ENCODE data around the gene PRAME.
"Not testable (repeated sequence)": the region's sequence is repeated elsewhere in the genome, so short reads cannot be mapped to it uniquely, and the experiment has no call there.

The PRAME gene, protein sequence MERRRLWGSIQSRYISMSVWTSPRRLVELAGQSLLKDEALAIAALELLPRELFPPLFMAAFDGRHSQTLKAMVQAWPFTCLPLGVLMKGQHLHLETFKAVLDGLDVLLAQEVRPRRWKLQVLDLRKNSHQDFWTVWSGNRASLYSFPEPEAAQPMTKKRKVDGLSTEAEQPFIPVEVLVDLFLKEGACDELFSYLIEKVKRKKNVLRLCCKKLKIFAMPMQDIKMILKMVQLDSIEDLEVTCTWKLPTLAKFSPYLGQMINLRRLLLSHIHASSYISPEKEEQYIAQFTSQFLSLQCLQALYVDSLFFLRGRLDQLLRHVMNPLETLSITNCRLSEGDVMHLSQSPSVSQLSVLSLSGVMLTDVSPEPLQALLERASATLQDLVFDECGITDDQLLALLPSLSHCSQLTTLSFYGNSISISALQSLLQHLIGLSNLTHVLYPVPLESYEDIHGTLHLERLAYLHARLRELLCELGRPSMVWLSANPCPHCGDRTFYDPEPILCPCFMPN

DNA sequence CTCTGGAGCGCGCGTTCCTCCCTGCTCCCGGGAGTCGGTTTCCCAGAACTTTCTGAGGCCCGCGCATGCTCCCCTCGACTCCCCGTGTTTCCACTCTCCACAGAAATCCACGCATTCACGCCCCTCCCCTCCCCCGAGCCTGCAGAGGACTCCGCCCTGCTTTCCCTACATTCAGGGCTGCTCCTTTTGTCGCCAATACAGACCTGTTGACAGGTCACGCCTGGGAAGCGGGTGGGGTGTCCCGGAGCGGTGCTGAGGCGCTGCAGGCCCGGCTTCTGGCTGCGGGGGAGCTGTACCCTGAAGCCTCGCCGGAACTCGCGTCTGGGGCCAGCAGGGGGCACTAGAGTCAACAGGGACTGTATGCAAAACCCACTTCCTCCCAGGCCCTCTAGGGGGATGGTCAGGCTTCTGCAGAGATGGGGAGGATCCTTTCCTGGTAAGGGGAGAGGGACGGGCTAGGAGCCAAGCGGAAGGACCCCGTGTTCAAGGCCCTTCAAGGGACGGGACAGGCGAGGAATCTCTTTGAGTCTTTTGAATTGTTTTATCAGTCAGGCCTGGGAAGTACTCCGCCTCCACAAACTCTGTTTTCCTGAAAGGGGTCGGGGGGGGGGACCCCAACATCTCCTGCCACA lies at the start of gene PRAME:
PRAME (minus strand) TSS at position 294 of the 632 bp plus-strand sequence. CDS start 2,433 bp downstream, outside the sequence.
- peak; percentile 93 for DNase-seq

DNA sequence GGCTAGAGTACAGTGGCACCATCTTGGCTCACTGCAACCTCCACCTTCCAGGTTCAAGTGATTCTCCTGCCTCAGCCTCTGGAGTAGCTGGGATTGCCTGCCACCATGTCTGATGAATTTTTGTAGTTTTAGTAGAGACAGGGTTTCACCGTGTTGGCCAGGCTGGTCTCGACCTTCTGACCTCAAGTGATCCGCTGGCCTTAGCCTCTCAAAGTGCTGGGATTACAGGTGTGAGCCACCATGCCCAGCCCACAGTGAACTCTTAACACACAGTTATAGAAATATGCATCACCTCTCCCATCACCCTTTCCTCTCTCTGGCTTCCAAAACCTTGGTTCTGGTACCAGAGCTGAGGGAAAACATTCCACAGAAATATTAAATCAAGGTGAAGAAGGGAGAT lies 49.0 kb upstream of the PRAME start:
- not testable (repeated sequence) for DNase-seq

GRCh38 chr22:22605074-22605404 lies 46.0 kb upstream of the PRAME start:
- DNase-seq = no peak

GRCh38 chr22:22604326-22605073 lies 45.4 kb upstream of the PRAME start:
- no peak for DNase-seq

DNA sequence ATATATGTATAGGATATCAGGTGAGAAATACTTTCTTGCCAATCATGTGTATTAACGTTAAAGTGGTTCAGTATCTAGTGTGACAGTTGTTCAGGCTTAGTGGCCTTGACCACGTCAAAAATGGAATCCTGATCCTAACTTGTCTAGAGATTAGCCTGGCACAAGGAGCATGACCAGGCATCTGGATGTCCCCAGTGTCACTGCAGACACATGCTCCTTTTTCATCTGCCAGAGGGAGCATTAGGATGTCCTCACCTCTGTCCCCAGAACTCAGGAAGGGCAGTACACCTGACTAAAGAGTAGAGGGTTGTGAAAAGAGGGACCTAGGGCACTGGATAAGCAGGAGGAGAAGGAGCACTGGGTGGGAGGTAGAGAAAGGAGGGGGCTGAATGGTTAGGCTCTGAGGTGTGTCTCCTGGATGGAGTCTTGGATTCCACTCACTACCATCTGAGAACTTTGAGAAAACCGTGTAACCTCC lies 44.4 kb upstream of the PRAME start:
- no peak for DNase-seq

DNA sequence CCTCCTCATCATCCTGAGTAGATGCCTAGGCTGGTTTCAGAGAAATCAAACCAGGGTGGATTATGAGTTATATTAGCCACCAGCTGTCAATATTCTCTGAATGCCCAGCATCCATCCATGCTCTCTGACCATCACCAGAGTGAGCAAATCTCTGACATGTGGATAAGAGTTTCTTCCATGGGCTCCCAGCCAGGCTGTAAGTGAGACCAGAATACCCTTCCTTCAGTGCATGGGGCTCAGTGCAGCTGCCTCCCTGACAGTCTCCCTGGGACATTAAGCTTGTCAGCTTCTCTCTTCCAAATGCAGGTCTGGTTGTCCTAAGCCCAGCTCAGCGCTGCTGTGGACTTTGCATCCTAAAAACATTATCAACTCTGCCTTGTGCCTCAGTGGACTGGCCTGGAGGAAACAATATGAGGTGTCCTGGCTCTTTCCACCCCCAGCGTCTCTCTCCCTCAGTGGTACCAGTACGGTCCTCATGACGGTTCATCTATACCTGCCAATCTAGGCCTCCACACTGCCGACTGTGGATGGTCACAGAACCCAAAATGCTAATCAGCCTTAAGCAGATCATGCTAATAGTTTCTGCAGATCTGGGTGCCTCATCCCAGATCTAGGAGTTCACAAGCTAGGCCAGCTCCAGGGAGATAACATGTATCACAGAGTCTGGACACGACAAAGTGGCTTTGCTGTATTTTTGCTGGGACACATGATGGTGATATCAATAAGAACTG lies 41.6 kb upstream of the PRAME start:
- no peak for DNase-seq

DNA sequence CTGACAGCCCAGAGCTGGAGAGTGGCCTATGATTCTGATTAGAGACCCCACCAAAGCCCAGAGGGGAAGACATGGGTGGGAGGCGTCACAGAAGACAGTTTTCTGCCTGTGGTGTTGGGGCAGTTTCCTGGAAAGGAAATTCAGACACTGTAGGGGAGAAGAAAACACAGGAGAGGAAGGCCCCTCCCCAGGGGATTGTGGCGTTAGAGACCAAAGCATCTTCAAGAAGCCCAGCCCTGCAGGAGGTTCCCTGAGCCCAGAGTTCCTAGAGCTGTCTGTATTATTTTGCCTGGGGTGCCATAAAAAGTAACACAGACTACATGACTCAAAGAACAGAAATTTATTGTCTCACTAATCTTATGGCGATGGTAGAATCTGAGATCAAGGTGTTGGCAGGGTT lies 40.2 kb upstream of the PRAME start:
- DNase-seq = no peak

DNA sequence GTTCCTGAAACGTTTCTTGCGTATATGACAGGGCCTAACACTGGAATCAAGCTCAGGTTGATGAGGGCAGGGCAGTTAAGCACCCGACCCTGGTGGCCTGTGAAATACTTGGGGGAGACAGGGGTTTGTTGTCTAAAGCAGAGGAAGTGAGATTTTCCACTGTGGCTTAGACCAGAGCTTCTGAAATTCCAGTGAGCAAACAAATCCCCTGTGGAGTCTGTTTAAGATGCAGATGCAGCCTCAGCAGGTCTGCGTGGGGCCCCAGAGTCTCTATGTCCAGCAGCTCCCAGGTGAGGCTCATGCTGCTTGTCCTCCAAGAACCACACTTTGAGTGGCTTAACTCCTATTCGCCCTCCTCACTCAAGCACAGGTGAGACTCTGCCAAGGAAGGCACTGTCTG lies 39.1 kb upstream of the PRAME start:
- no peak for DNase-seq

DNA sequence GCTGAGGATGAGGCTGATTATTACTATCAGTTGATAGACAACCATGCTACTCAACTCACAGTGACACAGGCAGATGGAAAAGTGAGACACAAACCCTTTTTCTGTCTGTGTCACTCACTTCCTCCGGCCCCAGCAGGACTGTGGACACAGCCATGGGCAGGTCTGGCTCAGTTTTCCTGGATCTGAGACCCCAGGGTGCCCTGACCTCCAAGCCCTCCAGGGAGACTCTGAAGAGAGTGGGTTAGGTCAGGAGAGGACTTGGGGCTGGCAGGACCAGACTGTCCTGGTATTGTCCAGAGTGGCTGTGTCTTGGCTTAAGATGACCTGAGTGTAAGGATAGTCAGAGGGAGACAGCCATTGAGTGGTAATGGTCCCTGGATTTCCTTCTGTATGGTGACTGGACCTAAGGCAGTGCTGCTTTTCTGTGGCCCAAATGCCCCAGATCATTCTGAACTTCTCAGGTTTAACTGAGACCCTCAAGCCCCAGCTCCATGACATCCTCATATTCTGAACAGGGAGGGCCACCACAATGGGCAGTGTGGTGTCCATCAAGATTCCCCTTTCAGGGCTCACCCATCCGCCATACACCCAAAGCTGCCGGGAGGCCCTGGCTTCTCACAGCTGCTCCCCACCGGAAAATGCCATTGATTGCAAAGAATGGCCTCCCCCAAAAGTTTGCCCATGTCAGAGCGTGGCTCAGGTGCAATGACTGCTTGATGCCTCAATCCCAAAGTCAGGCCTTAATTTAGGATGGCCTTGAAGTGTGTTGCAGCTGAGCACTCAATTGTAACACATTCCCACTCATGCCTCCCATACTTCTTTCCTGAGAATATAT lies 36.2 kb upstream of the PRAME start:
- DNase-seq = no peak

DNA sequence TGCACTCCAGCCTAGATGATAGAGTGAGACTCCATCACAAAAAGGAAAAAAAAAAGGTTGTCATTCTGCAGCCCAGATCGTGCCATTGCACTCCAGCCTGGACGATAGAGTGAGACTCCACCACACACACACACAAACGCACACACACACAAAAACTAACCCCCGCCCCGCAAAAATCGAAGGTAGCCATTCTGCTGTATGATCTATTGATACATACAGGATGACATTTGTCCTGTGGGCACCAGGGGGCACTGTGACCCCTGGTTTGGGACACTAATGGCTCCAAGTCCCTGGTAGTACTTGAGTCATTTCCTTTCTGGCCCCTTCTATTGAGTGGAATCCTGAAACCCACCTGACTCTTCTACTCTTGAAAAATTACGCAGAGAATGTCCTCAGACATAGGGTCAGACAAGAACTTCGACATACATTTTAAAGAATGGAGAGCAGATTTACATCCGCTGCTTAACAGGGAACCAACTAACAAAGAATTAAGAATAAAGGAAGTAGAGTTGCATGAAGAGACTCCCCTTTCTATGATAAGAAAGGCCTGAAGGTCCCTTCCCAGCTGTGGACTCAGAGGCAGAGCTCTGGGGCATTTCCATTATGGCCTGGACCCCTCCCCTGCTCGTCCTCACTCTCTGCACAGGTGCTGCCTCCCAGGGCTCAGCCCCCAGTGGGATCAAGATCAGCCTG lies 35.0 kb upstream of the PRAME start:
- DNase-seq = peak; percentile 45

- DNase-seq = no peak
Measured at GRCh38 chr22:22593250-22593649, 34.2 kb upstream of the PRAME start.

DNA sequence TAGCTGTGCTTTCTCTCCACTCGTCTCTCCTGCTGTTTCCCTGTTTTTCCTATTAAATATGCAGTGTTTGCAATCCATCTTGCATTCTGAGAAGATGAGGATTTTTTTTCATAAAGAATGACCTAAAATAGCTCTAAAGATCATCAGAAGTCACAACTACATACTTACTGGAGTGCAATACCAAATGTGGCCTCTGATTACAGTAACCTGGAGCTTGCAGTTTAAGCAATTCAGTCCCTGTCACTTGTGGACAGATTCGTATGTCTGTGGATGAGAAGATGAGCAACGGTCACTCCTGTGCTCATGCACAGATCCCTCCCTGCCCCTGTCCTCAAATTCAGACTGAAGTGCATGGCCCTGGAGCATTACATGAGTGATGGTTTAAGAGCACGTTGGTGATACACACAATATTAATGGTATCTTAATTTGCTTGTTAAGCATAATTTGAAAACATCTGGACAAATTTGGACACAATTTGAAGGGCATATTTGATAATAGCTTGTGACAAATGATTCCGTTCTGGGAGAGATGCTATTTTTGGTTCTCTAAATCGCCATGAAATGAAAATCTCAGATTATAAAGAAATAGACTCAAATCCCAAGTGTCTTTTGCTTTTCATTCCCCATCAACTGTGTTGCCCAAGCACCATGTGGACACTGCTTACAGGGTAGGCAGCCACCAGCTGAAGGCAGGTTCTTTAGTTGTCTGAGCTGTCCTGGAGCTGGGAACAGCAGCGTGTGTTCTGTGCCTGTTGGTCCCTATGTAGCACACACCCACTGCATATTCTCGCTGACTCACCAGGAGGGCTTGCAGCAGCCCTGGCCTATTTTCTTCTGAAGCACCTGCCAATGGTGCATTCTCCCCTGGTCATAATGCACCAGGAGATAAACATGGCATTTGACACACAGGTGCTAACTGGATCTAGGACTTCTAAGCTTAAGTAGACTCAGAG lies 32.6 kb upstream of the PRAME start:
- no peak for DNase-seq

- no peak for DNase-seq
Measured at GRCh38 chr22:22590136-22590891, 31.2 kb upstream of the PRAME start.

DNA sequence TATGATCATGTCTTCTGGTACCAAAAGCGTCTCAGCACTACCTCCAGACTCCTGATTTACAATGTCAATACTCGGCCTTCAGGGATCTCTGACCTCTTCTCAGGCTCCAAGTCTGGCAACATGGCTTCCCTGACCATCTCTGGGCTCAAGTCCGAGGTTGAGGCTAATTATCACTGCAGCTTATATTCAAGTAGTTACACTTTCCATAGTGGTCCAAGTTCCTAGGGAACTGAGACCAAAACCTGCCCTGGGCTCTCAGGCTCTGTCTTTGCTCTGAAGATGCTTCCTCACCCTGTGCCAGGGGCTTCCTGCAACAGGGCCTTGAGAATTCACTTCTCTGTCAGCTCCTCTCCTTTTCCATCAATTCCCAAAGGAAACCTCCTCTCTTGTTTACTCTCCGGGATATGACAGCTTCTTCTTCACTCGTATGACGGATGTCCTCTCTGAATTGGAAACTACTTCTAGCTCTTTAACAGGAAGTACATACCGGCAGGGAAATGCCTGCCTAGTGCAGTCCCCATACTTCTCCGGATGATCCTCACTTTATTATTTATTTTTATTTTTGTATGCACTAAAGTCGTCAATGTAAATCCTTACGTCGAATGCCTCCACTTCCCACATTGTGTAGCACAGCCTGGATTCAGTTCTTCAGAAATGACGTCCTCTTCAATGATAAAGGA lies 29.6 kb upstream of the PRAME start:
- DNase-seq = no peak

- DNase-seq = no peak
Measured at GRCh38 chr22:22587577-22588188, 28.6 kb upstream of the PRAME start.

- DNase-seq = no peak
Measured at GRCh38 chr22:22584722-22585121, 25.7 kb upstream of the PRAME start.

GRCh38 chr22:22583030-22583429 lies 24.0 kb upstream of the PRAME start:
- no peak for DNase-seq

- DNase-seq = not testable (repeated sequence)
Measured at GRCh38 chr22:22581524-22581923, 22.5 kb upstream of the PRAME start.

All from GDM1 (cell line).